Loucy (cell line): Measurements from ENCODE around the gene PTPN2.

Experiments
- H2AFZ ChIP-seq: fragments of 200-600 bp; sonication (generic); 2 replicates; pipeline ENCODE4 v1.6.0; 2016; ENCODE audit warnings: antibody characterized with exemption, mild to moderate bottlenecking, low read length, moderate library complexity
- H3F3A ChIP-seq: fragments of 200-600 bp; 2 replicates; pipeline ENCODE4 v1.6.0; 2016; ENCODE audit warnings: antibody characterized with exemption, low read depth, mild to moderate bottlenecking
- H3K27me3 ChIP-seq: fragments of 200-600 bp; sonication (generic); 2 replicates; pipeline ENCODE4 v1.6.1; 2014; ENCODE audit warnings: low read length, mild to moderate bottlenecking; ENCODE audit not compliant: insufficient read depth, poor library complexity, severe bottlenecking
- H3K36me3 ChIP-seq: fragments of 200-600 bp; sonication (generic); 2 replicates; pipeline ENCODE4 v1.6.1; 2016; ENCODE audit warnings: low read length; ENCODE audit not compliant: insufficient read depth
- H3K4me1 ChIP-seq: fragments of 200-600 bp; sonication (generic); 2 replicates; pipeline ENCODE4 v1.5.1; 2014; ENCODE audit warnings: low read length, mild to moderate bottlenecking; ENCODE audit not compliant: insufficient read depth, poor library complexity, severe bottlenecking
- H3K4me2 ChIP-seq: fragments of 200-600 bp; sonication (generic); 2 replicates; pipeline ENCODE4 v1.6.0; 2014; ENCODE audit warnings: antibody characterized with exemption, low read length, low read depth, mild to moderate bottlenecking; ENCODE audit not compliant: poor library complexity, severe bottlenecking
- H3K4me3 ChIP-seq: fragments of 200-600 bp; sonication (generic); 2 replicates; pipeline ENCODE4 v1.5.1; 2014; ENCODE audit warnings: low read length, mild to moderate bottlenecking, mixed read lengths; ENCODE audit not compliant: poor library complexity, severe bottlenecking
- H3K79me2 ChIP-seq: fragments of 200-600 bp; sonication (generic); 2 replicates; pipeline ENCODE4 v1.6.1; 2014; ENCODE audit warnings: low read length; ENCODE audit not compliant: insufficient read depth
- H3K9ac ChIP-seq: fragments of 200-600 bp; sonication (generic); 2 replicates; pipeline ENCODE4 v1.6.0; 2014; ENCODE audit warnings: mild to moderate bottlenecking, low read depth, low read length, moderate library complexity; ENCODE audit not compliant: poor library complexity, severe bottlenecking
- H3K9me2 ChIP-seq: fragments of 200-600 bp; sonication (generic); replicated peaks from 2 replicates; pipeline ENCODE4 v1.6.1; 2016; ENCODE audit warnings: low read depth, low read length, mixed read lengths
- H3K9me3 ChIP-seq: fragments of 200-600 bp; sonication (generic); 2 replicates; pipeline ENCODE4 v1.6.1; 2014; ENCODE audit warnings: mild to moderate bottlenecking, antibody characterized with exemption, low read length, low read depth; ENCODE audit not compliant: insufficient read depth
- H4K20me1 ChIP-seq: fragments of 200-600 bp; sonication (generic); 2 replicates; pipeline ENCODE4 v1.6.0; 2014; ENCODE audit warnings: antibody characterized with exemption, low read length, mild to moderate bottlenecking; ENCODE audit not compliant: insufficient read depth, poor library complexity, severe bottlenecking
- EZH2phosphoT487 ChIP-seq: fragments of 200-600 bp; IDR thresholded peaks from 2 replicates; pipeline ENCODE4 v1.6.1; 2018; ENCODE audit warnings: antibody characterized with exemption, mild to moderate bottlenecking, moderate library complexity, borderline replicate concordance
- TF ChIP-seq, protein P1 (sequence below): fragments of 200-600 bp; sonication (generic); conservative IDR thresholded peaks from 2 replicates; pipeline ENCODE4 v1.5.1; 2014; ENCODE audit warnings: mild to moderate bottlenecking, antibody characterized with exemption, low read length

The PTPN2 gene

DNA sequence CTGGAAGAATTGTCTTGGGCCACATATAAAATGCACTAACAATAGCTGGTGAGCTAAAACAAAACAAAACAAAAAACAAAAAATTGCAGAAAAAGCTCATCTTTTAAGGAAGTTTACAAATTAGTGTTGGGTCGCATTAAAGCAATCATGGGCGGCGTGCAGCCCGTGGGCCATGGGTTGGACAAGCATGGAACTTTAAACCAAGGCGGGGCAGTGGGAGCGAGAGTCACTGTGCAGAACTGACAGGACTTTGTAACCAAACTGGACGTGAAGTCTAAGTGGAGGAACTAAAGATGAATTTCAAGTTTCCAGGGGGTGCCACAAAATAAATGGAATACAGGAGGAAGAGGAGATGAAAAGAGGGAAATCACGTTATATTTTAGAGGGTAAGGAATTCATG, 100.5 kb downstream of the PTPN2 start:
- Histone ChIP-seq H4K20me1 (no peaks in the 10 kb centered on the region), H3K4me3 (no peak overlapping the region), H3K9me3 (no peaks in the 10 kb centered on the region), H3K4me2 (no peak overlapping the region), H3K9ac (no peak overlapping the region), H3K9me2 (no peaks in the 10 kb centered on the region), H3F3A (no peaks in the 10 kb centered on the region), H3K27me3 (no peaks in the 10 kb centered on the region), H3K4me1 (no peaks in the 10 kb centered on the region), H3K79me2 (no peaks in the 10 kb centered on the region), H3K36me3 (no peaks in the 10 kb centered on the region), H2AFZ (no peak overlapping the region)
- TF ChIP-seq EZH2phosphoT487 = no peak
- TF ChIP-seq, protein P1, sequence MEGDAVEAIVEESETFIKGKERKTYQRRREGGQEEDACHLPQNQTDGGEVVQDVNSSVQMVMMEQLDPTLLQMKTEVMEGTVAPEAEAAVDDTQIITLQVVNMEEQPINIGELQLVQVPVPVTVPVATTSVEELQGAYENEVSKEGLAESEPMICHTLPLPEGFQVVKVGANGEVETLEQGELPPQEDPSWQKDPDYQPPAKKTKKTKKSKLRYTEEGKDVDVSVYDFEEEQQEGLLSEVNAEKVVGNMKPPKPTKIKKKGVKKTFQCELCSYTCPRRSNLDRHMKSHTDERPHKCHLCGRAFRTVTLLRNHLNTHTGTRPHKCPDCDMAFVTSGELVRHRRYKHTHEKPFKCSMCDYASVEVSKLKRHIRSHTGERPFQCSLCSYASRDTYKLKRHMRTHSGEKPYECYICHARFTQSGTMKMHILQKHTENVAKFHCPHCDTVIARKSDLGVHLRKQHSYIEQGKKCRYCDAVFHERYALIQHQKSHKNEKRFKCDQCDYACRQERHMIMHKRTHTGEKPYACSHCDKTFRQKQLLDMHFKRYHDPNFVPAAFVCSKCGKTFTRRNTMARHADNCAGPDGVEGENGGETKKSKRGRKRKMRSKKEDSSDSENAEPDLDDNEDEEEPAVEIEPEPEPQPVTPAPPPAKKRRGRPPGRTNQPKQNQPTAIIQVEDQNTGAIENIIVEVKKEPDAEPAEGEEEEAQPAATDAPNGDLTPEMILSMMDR = no peak

DNA sequence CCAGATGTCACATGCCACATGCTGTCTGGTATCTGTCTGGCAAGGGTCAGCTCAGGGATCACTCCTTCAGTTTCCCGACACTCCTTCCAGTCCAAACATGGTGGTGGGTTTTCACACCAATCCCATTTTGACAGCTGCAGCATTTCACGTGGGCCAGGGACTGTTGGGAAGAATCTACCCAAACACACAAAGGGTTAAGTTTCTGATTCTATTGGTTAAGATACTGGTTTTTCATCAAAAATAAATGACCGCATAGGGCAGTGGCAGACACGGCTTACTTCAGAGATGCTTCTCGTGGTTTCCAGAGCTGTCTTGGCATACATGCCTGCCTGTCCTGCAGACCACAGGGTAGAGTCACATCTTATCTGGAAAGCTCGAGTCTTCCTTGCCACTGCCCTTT, 101.5 kb downstream of the PTPN2 start:
- H3F3A ChIP-seq = no peaks in the 10 kb centered on the region

DNA sequence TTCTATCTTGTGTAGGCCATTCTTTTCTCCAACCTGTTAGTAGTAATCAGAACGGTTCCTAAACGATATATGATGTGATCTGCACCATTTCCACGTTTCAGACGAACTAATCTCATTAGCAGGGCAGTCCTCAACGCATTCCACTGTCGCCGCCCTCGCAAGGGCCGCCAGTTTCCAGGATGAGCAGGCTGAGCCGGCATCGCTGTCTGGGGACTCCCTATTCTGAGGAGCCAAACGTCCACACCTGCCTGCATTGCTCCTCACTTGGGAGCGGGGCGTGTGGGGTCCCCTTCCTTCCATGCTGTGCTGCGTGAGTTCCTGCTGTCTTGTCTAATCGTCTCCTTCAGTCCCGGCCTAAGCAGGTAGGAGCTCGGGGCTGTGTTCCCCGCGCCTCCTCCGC, 104.6 kb downstream of the PTPN2 start:
- Histone ChIP-seq H3K9me3 (peaks cover 3% of the 10 kb centered on the region; the same call in 1 of the 2 replicates), H3K4me1 (no peaks in the 10 kb centered on the region), H3F3A (no peaks in the 10 kb centered on the region), H3K9me2 (no peaks in the 10 kb centered on the region), H3K4me2 (no peak overlapping the region), H3K9ac (no peak overlapping the region), H4K20me1 (no peaks in the 10 kb centered on the region), H3K27me3 (no peaks in the 10 kb centered on the region), H3K36me3 (no peaks in the 10 kb centered on the region), H3K79me2 (no peaks in the 10 kb centered on the region), H3K4me3 (no peak overlapping the region), H2AFZ (no peak overlapping the region)
- TF ChIP-seq, protein P1 = no peak
- TF ChIP-seq EZH2phosphoT487 = no peak

More for the DNA sequence above, 101.5 kb downstream of the PTPN2 start:
- no peaks in the 10 kb centered on the region for H3K36me3 ChIP-seq
- H3K79me2 ChIP-seq = no peaks in the 10 kb centered on the region
- no peaks in the 10 kb centered on the region for H4K20me1 ChIP-seq
- no peak overlapping the region for H3K4me3 ChIP-seq
- no peaks in the 10 kb centered on the region for H3K9me2 ChIP-seq
- H3K27me3 ChIP-seq = no peaks in the 10 kb centered on the region
- no peak overlapping the region for H2AFZ ChIP-seq
- H3K4me2 ChIP-seq = no peak overlapping the region
- no peaks in the 10 kb centered on the region for H3K9me3 ChIP-seq
- TF ChIP-seq, protein P1 = no peak
- no peak for TF ChIP-seq EZH2phosphoT487
- H3K4me1 ChIP-seq = no peaks in the 10 kb centered on the region
- H3K9ac ChIP-seq = no peak overlapping the region
